Neural cell (in vitro differentiated cells): ENCODE measurements around the gene SLC7A14. TPM values are rescaled to one million over a fixed set of nuclear protein-coding genes. Genes with fewer than 3 reads are reported as not detected.

Source experiments
- H2AFZ ChIP-seq: fragments of 200-600, 300-800 bp; sonication (generic), shearing (Covaris generic); 2 replicates; pipeline ENCODE4 v1.6.0; 2014; ENCODE audit warnings: low read depth, mild to moderate bottlenecking, antibody characterized with exemption, low read length, moderate library complexity
- H3F3A ChIP-seq: fragments of 200-600 bp; shearing (Covaris generic); 2 replicates; pipeline ENCODE4 v1.6.1; 2016; ENCODE audit warnings: mild to moderate bottlenecking, moderate library complexity, mixed read lengths, antibody characterized with exemption, low read length; ENCODE audit not compliant: insufficient read depth, poor library complexity, severe bottlenecking
- H3K27ac ChIP-seq: fragments of 200-600, 300-800 bp; sonication (generic), shearing (Covaris generic); 2 replicates; pipeline ENCODE4 v1.5.1; 2014; ENCODE audit warnings: mild to moderate bottlenecking, low read length, moderate library complexity
- H3K27me3 ChIP-seq: fragments of 300-800, 200-600 bp; sonication (generic), shearing (Covaris generic); 2 replicates; pipeline ENCODE4 v1.6.0; 2014; ENCODE audit warnings: mild to moderate bottlenecking, low read depth, low read length, moderate library complexity; ENCODE audit not compliant: insufficient read depth
- H3K36me3 ChIP-seq: fragments of 300-800, 200-600 bp; sonication (generic), shearing (Covaris generic); 2 replicates; pipeline ENCODE4 v1.5.1; 2014; ENCODE audit warnings: mild to moderate bottlenecking, antibody characterized with exemption, low read length, moderate library complexity; ENCODE audit not compliant: insufficient read depth
- H3K4me2 ChIP-seq: fragments of 300-800, 200-600 bp; sonication (generic), shearing (Covaris generic); 2 replicates; pipeline ENCODE4 v1.6.0; 2014; ENCODE audit warnings: mild to moderate bottlenecking, low read length
- H3K4me3 ChIP-seq: fragments of 300-800, 200-600 bp; sonication (generic), shearing (Covaris generic); 2 replicates; pipeline ENCODE4 v1.5.1; 2014; ENCODE audit warnings: mild to moderate bottlenecking, low read length, moderate library complexity
- H3K79me2 ChIP-seq: fragments of 200-600 bp; shearing (Covaris generic); replicated peaks from 2 replicates; pipeline ENCODE4 v1.6.0; 2014; ENCODE audit warnings: mild to moderate bottlenecking, low read length, moderate library complexity; ENCODE audit not compliant: insufficient read depth
- H3K9ac ChIP-seq: fragments of 300-800, 200-600 bp; sonication (generic), shearing (Covaris generic); 2 replicates; pipeline ENCODE4 v1.6.1; 2016; ENCODE audit warnings: mild to moderate bottlenecking, low read length, mixed read lengths
- H3K9me2 ChIP-seq: fragments of 200-600 bp; shearing (Covaris generic); 2 replicates; pipeline ENCODE4 v1.6.1; 2016; ENCODE audit warnings: mild to moderate bottlenecking, low read length, mixed read lengths; ENCODE audit not compliant: insufficient read depth
- H3K9me3 ChIP-seq: fragments of 200-600, 300-800 bp; sonication (generic), shearing (Covaris generic); 2 replicates; pipeline ENCODE4 v1.6.1; 2016; ENCODE audit warnings: mild to moderate bottlenecking, mixed run types, low read length, moderate library complexity, mixed read lengths
- H4K20me1 ChIP-seq: fragments of 200-600 bp; shearing (Covaris generic); 2 replicates; pipeline ENCODE4 v1.6.1; 2016; ENCODE audit warnings: mild to moderate bottlenecking, mixed run types; ENCODE audit not compliant: insufficient read depth
- EP300 ChIP-seq: fragments of 450-650 bp; conservative IDR thresholded peaks from 2 replicates; pipeline ENCODE4 v1.6.1; 2014; ENCODE audit warnings: antibody characterized with exemption, mild to moderate bottlenecking, moderate library complexity; ENCODE audit not compliant: poor library complexity, severe bottlenecking
- EZH2 ChIP-seq: fragments of 200-600, 300-800 bp; shearing (Covaris generic), sonication (generic); IDR thresholded peaks from 2 replicates; pipeline ENCODE4 v1.6.1; 2014; ENCODE audit warnings: antibody characterized with exemption, low read length, borderline replicate concordance, mild to moderate bottlenecking; ENCODE audit not compliant: insufficient read depth, poor library complexity, severe bottlenecking
- MXI1 ChIP-seq: fragments of 450-650 bp; conservative IDR thresholded peaks from 2 replicates; pipeline ENCODE4 v1.6.1; 2014; ENCODE audit warnings: antibody characterized with exemption, mild to moderate bottlenecking; ENCODE audit not compliant: poor library complexity, severe bottlenecking
- POLR2AphosphoS5 ChIP-seq: IDR thresholded peaks from 2 replicates; pipeline ENCODE4 v1.6.1; 2012
- RAD21 ChIP-seq: fragments of 450-650 bp; conservative IDR thresholded peaks from 2 replicates; pipeline ENCODE4 v1.6.1; 2014; ENCODE audit warnings: antibody characterized with exemption, mild to moderate bottlenecking, moderate library complexity
- SMC3 ChIP-seq: fragments of 450-650 bp; conservative IDR thresholded peaks from 2 replicates; pipeline ENCODE4 v1.6.1; 2014; ENCODE audit warnings: antibody characterized with exemption, mild to moderate bottlenecking, moderate library complexity; ENCODE audit not compliant: poor library complexity
- TAF1 ChIP-seq: IDR thresholded peaks from 2 replicates; pipeline ENCODE4 v1.6.1; 2012; ENCODE audit warnings: low read depth
- polyA plus RNA-seq: library from polyadenylated mRNA; depleted of rRNA; stranded (reverse); fragments of >200 nt; gene quantifications from 2 replicates; pipeline ENCODE4 v1.2.3, GENCODE V29; 2014
- TF ChIP-seq, protein P1 (sequence below): IDR thresholded peaks from 2 replicates; pipeline ENCODE4 v1.6.1; 2012; ENCODE audit warnings: borderline replicate concordance
- TF ChIP-seq, protein P2 (sequence below): fragments of 450-650 bp; IDR thresholded peaks from 2 replicates; pipeline ENCODE4 v1.5.1; 2014; ENCODE audit warnings: antibody characterized with exemption, mild to moderate bottlenecking, moderate library complexity; ENCODE audit not compliant: poor library complexity, severe bottlenecking

The SLC7A14 gene
- polyA plus RNA-seq, 1 donor from 2014 or later, result 5.1 TPM

DNA sequence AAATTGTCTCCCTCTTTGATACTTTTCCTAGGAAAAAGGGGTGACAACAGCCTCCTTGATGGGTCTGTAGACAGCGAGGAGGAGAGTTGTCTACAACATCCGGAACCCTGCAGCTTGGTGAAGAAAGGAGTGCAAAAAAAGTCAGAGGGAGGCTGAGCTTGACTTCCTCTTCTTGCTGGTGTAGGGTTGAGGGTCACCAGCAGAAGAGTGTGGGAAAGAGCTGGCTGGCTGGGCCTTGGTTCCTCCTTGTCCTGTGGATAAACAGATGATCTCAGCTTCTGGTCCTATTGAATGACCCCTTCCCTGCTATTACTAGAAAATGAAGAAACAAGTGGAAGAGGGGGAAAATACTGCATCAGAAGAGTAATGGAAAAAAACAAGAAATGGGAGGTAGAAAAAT is 20.4 kb downstream of the SLC7A14 start:
- Histone ChIP-seq H3K4me2 (no peak overlapping the region), H3K9me3 (no peaks in the 10 kb centered on the region), H3F3A (no peaks in the 10 kb centered on the region), H3K4me3 (no peak overlapping the region), H2AFZ (no peak overlapping the region), H3K9ac (no peak overlapping the region), H3K9me2 (no peaks in the 10 kb centered on the region), H3K36me3 (no peaks in the 10 kb centered on the region), H3K79me2 (no peaks in the 10 kb centered on the region), H3K27ac (no peak overlapping the region), H4K20me1 (no peaks in the 10 kb centered on the region), H3K27me3 (no peaks in the 10 kb centered on the region)
- TF ChIP-seq, protein P1, sequence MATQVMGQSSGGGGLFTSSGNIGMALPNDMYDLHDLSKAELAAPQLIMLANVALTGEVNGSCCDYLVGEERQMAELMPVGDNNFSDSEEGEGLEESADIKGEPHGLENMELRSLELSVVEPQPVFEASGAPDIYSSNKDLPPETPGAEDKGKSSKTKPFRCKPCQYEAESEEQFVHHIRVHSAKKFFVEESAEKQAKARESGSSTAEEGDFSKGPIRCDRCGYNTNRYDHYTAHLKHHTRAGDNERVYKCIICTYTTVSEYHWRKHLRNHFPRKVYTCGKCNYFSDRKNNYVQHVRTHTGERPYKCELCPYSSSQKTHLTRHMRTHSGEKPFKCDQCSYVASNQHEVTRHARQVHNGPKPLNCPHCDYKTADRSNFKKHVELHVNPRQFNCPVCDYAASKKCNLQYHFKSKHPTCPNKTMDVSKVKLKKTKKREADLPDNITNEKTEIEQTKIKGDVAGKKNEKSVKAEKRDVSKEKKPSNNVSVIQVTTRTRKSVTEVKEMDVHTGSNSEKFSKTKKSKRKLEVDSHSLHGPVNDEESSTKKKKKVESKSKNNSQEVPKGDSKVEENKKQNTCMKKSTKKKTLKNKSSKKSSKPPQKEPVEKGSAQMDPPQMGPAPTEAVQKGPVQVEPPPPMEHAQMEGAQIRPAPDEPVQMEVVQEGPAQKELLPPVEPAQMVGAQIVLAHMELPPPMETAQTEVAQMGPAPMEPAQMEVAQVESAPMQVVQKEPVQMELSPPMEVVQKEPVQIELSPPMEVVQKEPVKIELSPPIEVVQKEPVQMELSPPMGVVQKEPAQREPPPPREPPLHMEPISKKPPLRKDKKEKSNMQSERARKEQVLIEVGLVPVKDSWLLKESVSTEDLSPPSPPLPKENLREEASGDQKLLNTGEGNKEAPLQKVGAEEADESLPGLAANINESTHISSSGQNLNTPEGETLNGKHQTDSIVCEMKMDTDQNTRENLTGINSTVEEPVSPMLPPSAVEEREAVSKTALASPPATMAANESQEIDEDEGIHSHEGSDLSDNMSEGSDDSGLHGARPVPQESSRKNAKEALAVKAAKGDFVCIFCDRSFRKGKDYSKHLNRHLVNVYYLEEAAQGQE, result no peak
- TF ChIP-seq EZH2 (no peak), RAD21 (no peak)

DNA sequence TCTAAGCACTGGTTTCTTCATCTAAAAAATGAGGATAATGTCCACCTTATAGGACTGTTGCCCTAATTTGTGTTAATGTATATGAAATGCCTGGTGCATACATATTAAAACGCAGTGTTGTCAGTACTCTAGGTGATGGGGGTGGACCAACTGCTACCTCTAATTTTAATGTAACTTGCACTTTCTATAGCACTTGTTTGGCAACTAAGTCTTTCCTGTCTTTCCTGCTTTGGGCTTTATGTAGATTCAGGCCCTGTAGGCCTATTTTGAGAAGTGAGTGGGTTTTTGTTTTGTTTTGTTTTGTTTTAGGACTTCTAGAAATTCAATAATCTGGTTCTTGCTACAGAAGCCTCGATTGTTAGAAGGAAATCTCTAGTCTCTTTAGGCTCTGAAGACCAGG is 21.2 kb downstream of the SLC7A14 start:
- TF ChIP-seq EP300 (no peak), MXI1 (no peak), EZH2 (no peak), POLR2AphosphoS5 (no peak), SMC3 (no peak), TAF1 (no peak), RAD21 (no peak)
- TF ChIP-seq, protein P2, sequence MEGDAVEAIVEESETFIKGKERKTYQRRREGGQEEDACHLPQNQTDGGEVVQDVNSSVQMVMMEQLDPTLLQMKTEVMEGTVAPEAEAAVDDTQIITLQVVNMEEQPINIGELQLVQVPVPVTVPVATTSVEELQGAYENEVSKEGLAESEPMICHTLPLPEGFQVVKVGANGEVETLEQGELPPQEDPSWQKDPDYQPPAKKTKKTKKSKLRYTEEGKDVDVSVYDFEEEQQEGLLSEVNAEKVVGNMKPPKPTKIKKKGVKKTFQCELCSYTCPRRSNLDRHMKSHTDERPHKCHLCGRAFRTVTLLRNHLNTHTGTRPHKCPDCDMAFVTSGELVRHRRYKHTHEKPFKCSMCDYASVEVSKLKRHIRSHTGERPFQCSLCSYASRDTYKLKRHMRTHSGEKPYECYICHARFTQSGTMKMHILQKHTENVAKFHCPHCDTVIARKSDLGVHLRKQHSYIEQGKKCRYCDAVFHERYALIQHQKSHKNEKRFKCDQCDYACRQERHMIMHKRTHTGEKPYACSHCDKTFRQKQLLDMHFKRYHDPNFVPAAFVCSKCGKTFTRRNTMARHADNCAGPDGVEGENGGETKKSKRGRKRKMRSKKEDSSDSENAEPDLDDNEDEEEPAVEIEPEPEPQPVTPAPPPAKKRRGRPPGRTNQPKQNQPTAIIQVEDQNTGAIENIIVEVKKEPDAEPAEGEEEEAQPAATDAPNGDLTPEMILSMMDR, result no peak
- no peaks in the 10 kb centered on the region for H3K79me2 ChIP-seq
- no peak overlapping the region for H2AFZ ChIP-seq
- H3K9me2 ChIP-seq, result no peaks in the 10 kb centered on the region
- no peak overlapping the region for H3K9ac ChIP-seq
- no peak overlapping the region for H3K4me3 ChIP-seq
- H4K20me1 ChIP-seq, result no peaks in the 10 kb centered on the region
- H3K4me2 ChIP-seq, result no peak overlapping the region
- H3K27ac ChIP-seq, result no peak overlapping the region
- no peaks in the 10 kb centered on the region for H3K27me3 ChIP-seq
- no peaks in the 10 kb centered on the region for H3K9me3 ChIP-seq
- no peaks in the 10 kb centered on the region for H3K36me3 ChIP-seq
- H3F3A ChIP-seq, result no peaks in the 10 kb centered on the region
